Hepatocyte (in vitro differentiated cells): ENCODE data around the gene FRMD3. TPM values are rescaled to one million over a fixed set of nuclear protein-coding genes. Genes with fewer than 3 reads are reported as not detected.

Source experiments
- DNase-seq: peaks from one replicate; pipeline ENCODE4 v3.0.0-alpha.2; 2016; ENCODE audit warnings: low spot score
- H2AFZ ChIP-seq: fragments of 200-600 bp; sonication (generic); 2 replicates; pipeline ENCODE4 v1.6.0; 2016; ENCODE audit warnings: antibody characterized with exemption, mild to moderate bottlenecking
- H3K27ac ChIP-seq: fragments of 200-600 bp; sonication (generic); 2 replicates; pipeline ENCODE4 v1.5.1; 2016; ENCODE audit warnings: mild to moderate bottlenecking
- H3K27me3 ChIP-seq: fragments of 200-600 bp; sonication (generic); 2 replicates; pipeline ENCODE4 v1.6.1; 2016
- H3K36me3 ChIP-seq: fragments of 200-600 bp; sonication (generic); replicated peaks from 2 replicates; pipeline ENCODE4 v1.5.1; 2016; ENCODE audit warnings: low read depth; ENCODE audit not compliant: insufficient read depth
- H3K4me1 ChIP-seq: fragments of 200-600 bp; sonication (generic); 2 replicates; pipeline ENCODE4 v1.5.1; 2016; ENCODE audit warnings: mild to moderate bottlenecking, moderate library complexity; ENCODE audit not compliant: insufficient read depth
- H3K4me2 ChIP-seq: fragments of 200-600 bp; sonication (generic); 2 replicates; pipeline ENCODE4 v1.6.0; 2016
- H3K4me3 ChIP-seq: fragments of 200-600 bp; sonication (generic); 2 replicates; pipeline ENCODE4 v1.5.1; 2016; ENCODE audit warnings: mild to moderate bottlenecking
- H3K79me2 ChIP-seq: fragments of 200-600 bp; sonication (generic); 2 replicates; pipeline ENCODE4 v1.6.0; 2017; ENCODE audit warnings: mild to moderate bottlenecking
- H3K9me2 ChIP-seq: fragments of 200-600 bp; sonication (generic); replicated peaks from 2 replicates; pipeline ENCODE4 v1.6.0; 2017; ENCODE audit warnings: mild to moderate bottlenecking; ENCODE audit not compliant: insufficient read depth
- H3K9me3 ChIP-seq: fragments of 200-600 bp; sonication (generic); 2 replicates; pipeline ENCODE4 v1.5.1; 2016; ENCODE audit warnings: low read depth, mild to moderate bottlenecking
- H4K20me1 ChIP-seq: fragments of 200-600 bp; sonication (generic); 2 replicates; pipeline ENCODE4 v1.6.0; 2016; ENCODE audit warnings: mild to moderate bottlenecking; ENCODE audit not compliant: insufficient read depth, poor library complexity, severe bottlenecking
- EZH2 ChIP-seq: fragments of 200-600 bp; sonication (generic); IDR thresholded peaks from 2 replicates; pipeline ENCODE4 v1.6.1; 2016; ENCODE audit warnings: antibody characterized with exemption, mild to moderate bottlenecking, borderline replicate concordance
- EZH2phosphoT487 ChIP-seq: fragments of 200-600 bp; sonication (generic); IDR thresholded peaks from one replicate; pipeline ENCODE4 v1.6.1; 2018; ENCODE audit warnings: antibody characterized with exemption, mild to moderate bottlenecking, low read depth, moderate library complexity; ENCODE audit not compliant: unreplicated experiment, severe bottlenecking
- WGBS: methylation state at CpG from one replicate; pipeline ENCODE4 v1.1.6; 2016; ENCODE audit warnings: low lambda C conversion rate; ENCODE audit errors: missing lambda C conversion rate; 5-methylcytosine and 5-hydroxymethylcytosine counted together
- polyA plus RNA-seq: library from polyadenylated mRNA; unstranded; fragments of >200 nt; fragmentation: Nextera tagmentation; extraction: Ambion mirVana; gene quantifications from 2 replicates; pipeline ENCODE4 v1.2.1, GENCODE V29; 2016
- total RNA-seq: library from RNA; depleted of rRNA; stranded (reverse); fragments of >200 nt; gene quantifications from 2 replicates; pipeline ENCODE4 v1.2.3, GENCODE V29; 2014
- TF ChIP-seq, protein P1 (sequence below): fragments of 200-600 bp; sonication (generic); IDR thresholded peaks from 2 replicates; pipeline ENCODE4 v1.5.1; 2016; ENCODE audit warnings: antibody characterized with exemption, mild to moderate bottlenecking; ENCODE audit not compliant: poor library complexity

The FRMD3 gene
- total and polyA plus RNA-seq, 2 experiments from 2014 or later, result 3.9 to 7.0 TPM

GRCh38 chr9:83425240-83425639 lies 113.0 kb downstream of the FRMD3 start:
- Histone ChIP-seq H3K4me2 (no peak overlapping the region), H4K20me1 (no peaks in the 10 kb centered on the region), H3K27ac (no peak overlapping the region), H3K4me3 (no peak overlapping the region), H3K9me2 (no peaks in the 10 kb centered on the region), H3K27me3 (no peaks in the 10 kb centered on the region), H3K4me1 (peaks cover 14% of the 10 kb centered on the region), H3K36me3 (no peaks in the 10 kb centered on the region), H3K9me3 (no peaks in the 10 kb centered on the region), H3K79me2 (no peaks in the 10 kb centered on the region), H2AFZ (no peak overlapping the region)
- peak; percentile 25 for DNase-seq
- WGBS, result 82% methylated on average over 4 of the region's 4 CpGs
- no peak for TF ChIP-seq EZH2phosphoT487
- TF ChIP-seq, protein P1, sequence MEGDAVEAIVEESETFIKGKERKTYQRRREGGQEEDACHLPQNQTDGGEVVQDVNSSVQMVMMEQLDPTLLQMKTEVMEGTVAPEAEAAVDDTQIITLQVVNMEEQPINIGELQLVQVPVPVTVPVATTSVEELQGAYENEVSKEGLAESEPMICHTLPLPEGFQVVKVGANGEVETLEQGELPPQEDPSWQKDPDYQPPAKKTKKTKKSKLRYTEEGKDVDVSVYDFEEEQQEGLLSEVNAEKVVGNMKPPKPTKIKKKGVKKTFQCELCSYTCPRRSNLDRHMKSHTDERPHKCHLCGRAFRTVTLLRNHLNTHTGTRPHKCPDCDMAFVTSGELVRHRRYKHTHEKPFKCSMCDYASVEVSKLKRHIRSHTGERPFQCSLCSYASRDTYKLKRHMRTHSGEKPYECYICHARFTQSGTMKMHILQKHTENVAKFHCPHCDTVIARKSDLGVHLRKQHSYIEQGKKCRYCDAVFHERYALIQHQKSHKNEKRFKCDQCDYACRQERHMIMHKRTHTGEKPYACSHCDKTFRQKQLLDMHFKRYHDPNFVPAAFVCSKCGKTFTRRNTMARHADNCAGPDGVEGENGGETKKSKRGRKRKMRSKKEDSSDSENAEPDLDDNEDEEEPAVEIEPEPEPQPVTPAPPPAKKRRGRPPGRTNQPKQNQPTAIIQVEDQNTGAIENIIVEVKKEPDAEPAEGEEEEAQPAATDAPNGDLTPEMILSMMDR, result no peak

- Histone ChIP-seq H3K27ac (no peak overlapping the region), H3K36me3 (no peaks in the 10 kb centered on the region), H4K20me1 (no peaks in the 10 kb centered on the region), H3K4me3 (no peak overlapping the region), H3K79me2 (no peaks in the 10 kb centered on the region), H3K4me1 (peaks cover 14% of the 10 kb centered on the region), H3K4me2 (peak overlapping the region; percentile 54), H2AFZ (no peak overlapping the region), H3K9me2 (no peaks in the 10 kb centered on the region), H3K9me3 (no peaks in the 10 kb centered on the region), H3K27me3 (no peaks in the 10 kb centered on the region)
- DNase-seq, result no peak
- 66% methylated on average over 2 of the region's 2 CpGs for WGBS
- TF ChIP-seq, protein P1, result no peak
- no peak for TF ChIP-seq EZH2
- no peak for TF ChIP-seq EZH2phosphoT487
Observed at GRCh38 chr9:83424831-83425230, 113.4 kb downstream of the FRMD3 start.

- Histone ChIP-seq H4K20me1 (no peaks in the 10 kb centered on the region), H3K4me1 (peaks cover 14% of the 10 kb centered on the region), H3K27ac (no peak overlapping the region), H2AFZ (peak overlapping the region; percentile 8), H3K9me2 (no peaks in the 10 kb centered on the region), H3K4me2 (peak overlapping the region; percentile 54), H3K27me3 (no peaks in the 10 kb centered on the region), H3K4me3 (no peak overlapping the region), H3K79me2 (no peaks in the 10 kb centered on the region), H3K36me3 (no peaks in the 10 kb centered on the region), H3K9me3 (no peaks in the 10 kb centered on the region)
- DNase-seq, result no peak
- WGBS, result 54% methylated on average over 14 of the region's 14 CpGs
- TF ChIP-seq EZH2phosphoT487 (no peak), EZH2 (no peak)
- TF ChIP-seq, protein P1, result no peak
Observed at GRCh38 chr9:83423815-83424707, 114.1 kb downstream of the FRMD3 start.
